CD4-positive, alpha-beta T cell treated with Interleukin-15 for 4 hours (primary cell): ENCODE data around the gene WDR73.
"Not testable (repeated sequence)": the region's sequence is repeated elsewhere in the genome, so short reads cannot be mapped to it uniquely, and the experiment has no call there.

ENCODE experiments used
- DNase-seq: peaks from one replicate; pipeline ENCODE4 v3.0.0-alpha.2; 2020; ENCODE audit warnings: low spot score

WDR73 gene

DNA sequence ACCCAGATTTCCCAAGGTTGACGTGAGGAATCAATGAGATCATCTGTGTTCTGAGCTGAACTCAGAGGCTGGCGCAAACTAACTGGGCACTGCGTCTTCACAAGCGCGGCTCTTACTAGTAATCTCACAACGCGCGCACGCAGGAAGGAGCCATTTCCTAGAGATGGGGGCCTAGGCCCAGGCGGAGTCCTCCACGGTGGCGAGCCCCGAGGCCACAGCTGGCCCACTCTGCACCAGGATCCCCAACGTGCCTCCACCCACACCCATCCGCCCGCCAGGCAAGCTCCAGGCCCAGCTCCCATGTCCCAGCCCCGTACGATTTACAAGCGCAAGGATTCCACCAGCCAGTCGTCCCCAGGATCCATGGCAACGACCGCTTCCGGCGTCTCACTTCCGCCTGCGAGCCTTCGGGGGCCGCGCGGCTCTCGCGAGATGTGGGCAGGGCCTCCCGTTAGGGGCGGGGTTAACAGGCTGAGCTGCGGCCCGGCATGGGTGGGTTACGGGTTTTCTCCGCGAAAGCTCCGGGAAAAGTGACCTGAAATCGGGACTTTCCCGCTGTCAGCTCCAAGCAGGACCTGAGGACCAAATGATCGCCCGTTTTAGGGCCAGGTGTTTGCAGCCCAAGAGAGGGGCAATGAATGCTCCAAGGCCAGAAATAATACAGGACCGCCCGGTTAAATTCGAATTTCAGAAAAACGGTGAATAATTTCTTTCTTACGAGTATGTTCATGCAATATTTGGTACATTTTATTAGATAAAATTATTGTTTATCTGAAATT, at the start of gene WDR73:
Gene WDR73, minus strand, starts transcription at position 374 of the 779 bp plus-strand sequence. Its CDS starts 9 bp downstream, at position 365.
- peak; percentile 96 for DNase-seq

DNA sequence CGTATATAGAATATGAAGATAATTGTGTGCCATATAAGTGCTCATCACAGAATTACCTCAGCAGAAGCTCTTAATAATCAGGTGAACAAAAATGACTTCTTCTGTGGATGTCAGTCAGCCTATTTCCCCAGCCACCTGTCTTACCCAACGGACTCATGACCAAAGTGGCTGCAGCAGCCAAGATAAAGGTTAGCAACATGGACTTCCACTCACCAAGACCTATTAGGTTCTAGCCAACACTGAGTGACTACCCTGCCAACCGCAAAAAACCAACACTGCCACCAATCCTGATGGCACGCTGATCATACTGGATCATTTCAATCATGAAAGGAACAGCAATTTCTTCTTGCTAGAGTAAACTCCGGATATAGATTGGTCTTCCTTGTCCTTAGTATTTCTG, 49.7 kb upstream of the WDR73 start:
- DNase-seq: no peak

DNA sequence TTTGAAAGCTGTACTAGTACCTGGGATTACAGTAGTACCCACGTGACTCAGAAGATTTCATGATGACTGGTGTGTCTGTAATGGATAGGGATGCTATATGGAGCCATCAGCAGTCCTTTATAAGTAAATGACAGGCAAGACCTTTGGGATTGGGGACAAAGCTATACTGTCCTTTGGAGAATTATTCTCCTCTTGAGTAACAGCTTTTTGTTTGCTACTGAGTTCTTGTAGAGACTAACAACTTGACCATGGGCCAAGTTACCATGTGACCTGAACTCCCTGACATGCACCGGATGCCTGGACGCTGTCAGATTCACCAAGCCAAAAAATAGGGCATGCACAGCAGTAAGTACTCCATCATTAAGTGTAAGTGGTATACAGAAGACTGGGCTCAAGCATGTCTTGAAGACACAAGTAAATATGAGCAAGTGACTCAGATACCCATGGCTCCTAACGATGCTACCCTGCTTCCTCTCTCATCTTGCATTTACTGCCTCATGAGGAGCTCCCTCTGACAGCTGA, 48.9 kb upstream of the WDR73 start:
- DNase-seq: no peak

DNA sequence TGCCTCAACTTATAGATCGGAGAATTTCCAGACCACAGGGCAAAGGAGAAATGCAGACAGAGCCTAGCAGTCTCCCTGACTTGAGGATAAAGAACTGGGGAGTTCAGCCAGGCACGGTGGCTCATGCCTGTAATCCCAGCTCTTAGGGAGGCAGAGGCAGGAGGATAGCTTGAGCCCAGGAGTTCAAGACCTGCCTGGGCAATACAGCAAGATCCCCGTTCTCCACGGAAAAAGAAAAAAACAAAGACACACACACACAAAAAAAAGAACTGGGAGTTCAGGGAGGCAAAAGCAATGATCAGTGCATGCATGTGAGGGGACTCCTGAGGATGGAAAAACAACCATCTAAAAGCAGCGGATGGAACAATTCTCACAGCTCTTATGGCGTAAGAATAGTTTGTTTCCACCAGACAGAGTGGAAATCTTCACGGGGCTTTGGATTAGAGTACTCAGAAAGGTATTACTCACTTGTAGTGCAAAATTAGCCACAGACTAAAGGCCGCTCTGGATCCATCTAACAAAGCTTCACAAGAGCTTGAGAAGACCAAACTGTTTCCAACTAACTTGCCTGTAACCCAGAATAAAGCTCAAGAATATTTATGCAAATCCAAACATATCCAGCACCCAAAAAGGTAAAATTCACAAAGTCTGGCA, 45.6 kb upstream of the WDR73 start:
- no peak for DNase-seq

DNA sequence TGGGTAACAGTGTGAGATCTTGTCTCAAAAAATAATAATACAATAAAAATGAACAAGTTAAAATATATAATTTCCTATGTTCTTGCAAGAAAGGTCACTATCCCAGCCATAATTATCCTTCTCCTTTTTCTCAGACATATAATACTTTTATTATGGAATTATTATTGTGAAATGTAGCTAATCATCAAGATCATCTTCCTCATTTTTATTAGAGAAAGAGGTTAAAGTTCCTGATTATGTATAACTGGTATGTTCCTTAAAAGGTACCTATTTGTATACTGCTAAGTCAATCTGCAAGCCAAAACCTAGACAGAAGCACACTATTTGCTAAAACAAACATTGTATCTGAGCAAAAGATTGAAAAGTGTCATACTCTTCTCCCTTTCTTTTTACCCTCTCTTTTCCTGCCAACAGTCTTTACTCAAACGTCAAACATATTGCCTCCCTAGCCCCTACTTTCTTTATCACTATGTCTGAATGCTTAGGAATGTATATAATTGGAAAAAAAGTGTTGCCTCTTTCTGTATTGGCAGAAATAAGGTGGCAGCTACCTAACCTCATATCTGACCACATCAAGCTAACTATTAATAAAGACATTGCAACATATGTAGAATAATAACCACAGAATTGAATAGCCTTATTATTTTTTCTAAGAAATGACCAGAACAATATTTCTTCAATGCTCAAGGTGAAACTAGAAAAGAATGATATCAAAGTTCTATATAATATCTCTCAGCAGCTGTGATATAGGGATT, 43.3 kb upstream of the WDR73 start:
- no peak for DNase-seq

DNA sequence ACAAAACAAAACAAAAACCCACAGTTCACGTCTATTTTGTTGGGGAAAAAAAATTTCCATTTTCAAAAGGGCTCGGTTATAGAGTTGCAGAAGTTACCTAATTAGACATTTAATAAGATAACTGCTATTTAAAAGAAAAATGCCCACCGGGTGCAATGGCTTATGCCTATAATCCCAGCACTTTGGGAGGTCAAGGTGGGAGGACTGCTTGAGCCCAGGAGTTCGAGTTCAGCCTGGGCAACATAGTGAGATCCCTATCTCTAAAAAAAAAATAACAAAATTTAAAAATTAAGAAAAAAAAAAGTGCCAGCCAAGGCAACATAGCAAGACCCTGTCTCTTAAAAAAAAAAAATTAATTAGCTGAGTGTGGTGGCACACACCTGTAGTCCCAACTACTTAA, 42.7 kb upstream of the WDR73 start:
- no peak for DNase-seq

DNA sequence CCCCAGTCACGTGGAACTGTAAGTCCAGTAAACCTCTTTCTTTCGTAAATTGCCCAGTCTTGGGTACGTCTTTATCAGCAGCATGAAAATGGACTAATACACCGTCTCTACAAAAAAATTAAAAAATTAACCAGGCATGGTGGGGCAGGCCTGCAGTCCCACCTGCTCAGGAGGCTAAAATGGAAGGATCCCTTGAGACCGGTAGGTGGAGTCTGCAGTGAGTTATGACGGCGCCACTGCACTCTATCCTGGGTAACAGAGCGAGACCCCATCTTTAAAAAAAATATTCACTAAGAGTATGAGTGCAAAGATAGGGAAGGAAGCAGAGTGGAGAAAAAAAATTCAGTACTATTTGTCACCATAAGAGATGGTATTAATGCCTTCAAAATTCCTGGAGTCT, 36.3 kb upstream of the WDR73 start:
- DNase-seq: no peak

DNA sequence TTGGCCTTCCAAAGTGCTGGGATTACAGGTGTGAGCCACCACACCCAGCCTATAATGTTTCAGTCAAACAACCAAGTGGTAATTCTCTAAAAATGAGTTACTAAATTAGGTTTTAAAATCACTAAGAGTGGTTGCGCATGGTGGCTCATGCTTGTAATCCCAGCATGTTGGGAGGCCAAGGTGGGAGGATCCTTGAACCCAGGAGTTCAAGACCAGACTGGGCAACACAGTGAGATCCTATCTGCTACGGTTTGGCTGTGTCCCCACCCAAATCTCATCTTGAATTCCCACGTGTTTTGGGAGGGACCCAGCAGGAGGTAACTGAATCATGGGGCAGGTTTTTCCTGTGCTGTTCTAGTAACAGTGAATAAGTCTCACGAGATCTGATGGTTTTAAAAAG, 35.8 kb upstream of the WDR73 start:
- no peak for DNase-seq

DNA sequence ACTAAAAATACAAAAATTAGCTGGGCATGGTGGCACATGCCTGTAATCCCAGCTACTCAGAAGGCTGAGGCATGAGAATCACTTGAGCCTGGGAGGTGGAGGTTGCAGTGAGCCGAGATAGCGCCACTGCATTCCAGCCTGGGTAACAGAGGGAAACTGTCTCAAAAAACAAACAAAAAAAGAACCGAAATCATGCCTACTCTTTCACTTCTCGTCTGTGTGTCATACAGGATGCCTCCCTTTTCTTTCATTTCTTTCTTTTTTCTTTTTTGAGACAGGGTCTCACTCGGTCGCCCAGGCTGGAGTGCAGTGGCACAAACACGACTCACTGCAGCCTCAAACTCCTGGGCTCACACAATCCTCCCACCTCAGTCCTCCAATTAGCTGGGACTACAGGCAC, 32.4 kb upstream of the WDR73 start:
- not testable (repeated sequence) for DNase-seq

DNA sequence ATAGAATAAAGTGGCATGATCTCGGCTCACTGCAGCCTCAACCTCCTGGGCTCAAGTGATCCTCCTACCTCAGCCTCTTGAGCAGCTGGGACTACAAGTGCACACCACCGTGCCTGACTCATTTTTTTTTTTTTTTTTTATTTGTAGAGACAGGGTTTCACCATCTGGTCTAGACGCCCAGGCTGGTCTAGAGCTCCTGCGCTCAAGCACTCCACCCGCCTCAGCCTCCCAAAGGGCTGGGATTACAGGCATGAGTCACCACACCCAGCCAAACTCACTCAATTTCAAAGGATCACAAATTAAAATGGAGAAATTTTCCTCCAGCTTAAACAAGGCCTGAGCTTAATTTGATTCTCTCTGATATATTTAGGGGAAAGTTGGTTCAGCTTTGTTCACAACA, 31.2 kb upstream of the WDR73 start:
- DNase-seq: no peak

DNA sequence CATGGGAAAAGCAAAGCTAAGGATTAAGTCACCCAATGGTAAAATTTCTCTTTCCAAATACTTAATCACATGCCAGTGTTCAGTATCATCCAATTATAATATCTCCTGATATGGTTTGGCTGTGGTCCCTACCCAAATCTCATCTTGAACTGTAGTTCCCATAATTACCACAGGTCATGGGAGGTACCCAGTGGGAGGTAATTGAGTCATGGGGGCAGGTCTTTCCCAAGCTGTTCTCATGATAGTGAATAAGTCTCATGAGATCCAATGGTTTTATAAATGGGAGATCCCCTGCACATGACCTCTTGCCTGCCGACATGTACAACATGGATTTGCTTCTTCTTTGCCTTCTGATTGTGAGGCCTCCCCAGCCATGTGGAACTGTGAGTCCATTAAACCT, 30.0 kb upstream of the WDR73 start:
- DNase-seq: no peak

DNA sequence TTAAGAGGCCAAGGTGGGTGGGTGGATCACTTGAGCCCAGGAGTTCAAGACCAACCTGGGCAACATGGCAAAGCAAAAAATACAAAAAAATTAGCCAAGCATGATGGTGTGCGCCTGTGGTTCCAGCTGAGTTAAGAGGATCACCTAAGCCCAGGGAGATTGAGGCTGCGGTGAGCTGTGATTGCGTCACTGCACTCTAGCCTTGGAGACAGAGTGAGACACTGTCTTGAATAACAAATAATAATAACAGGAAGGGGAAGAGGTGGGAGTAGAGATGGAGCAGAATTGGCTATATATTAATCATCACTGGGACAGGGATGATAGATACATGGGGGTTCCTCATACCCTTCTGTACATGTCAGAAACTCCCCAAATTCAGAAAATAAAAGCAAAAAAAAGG, 27.7 kb upstream of the WDR73 start:
- DNase-seq: peak; percentile 36

DNA sequence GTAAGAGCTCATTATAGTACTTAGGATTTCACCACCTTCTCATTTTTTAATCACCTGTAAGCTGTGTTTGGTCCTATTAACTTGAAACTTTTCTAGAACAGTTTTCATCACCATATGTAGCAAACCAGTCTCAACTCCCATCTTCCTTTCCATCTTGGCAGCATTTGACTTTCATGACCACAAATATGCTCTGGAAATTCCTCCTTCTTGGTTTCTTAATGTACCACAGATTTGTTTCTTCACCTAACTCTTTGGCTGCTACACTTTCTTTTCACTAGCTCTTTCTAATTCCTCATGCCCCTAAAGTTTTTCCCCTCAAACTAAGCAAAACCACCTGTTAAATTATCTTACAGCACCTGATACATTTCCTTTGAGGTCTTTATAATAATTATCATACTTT, 17.1 kb upstream of the WDR73 start:
- no peak for DNase-seq

DNA sequence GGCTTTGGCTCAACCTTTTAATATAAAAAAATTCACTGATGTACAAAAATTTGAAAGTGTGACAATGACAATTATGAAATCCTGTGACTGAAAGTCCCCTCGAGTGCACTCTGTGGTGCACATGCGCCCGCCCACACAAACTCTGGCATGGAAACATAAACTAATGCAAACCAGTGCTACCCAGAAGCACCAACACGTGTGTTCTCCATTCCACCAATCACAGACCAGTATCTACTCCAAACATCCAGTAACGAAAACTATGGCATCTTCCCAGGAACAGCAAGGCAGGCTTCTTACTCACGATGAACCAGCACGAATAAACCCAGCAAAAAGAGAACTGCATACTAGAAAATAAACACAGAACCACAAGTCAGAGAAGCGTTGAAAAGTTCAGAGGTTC, 15.6 kb upstream of the WDR73 start:
- no peak for DNase-seq

DNA sequence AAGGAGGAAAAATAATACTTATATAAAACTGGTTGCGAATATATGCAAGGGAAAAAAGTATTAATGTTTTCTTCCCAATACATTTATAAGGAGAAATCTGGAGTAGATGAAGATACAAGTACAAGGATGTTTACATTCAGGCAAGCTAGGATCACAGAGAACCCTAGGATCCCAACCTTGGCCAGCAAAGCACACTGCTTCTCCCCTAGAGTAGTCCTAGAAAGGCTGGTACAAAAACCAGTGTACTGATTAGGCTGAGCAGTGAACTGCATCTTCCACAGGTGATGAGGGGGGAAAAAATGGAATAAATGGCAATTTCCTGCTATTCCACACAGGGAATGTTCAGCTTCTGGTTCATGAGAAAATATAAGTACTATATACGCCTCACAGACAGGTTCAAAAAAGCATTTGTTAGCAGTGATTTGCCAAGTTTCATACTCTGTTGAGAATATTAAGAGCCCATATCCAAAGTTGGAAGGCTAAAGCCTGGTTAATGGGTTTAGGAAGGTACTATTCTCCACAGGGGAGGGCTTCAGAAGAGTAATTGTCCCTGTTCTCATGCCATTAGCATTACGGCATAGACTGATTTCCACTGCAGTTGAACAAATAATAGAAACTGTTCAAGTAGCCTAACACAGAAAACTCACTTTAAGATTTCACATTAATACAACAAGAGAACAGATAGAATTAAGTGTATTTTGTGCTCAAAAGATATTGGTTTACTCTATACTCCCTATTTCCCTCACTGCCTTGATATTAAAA, 14.3 kb upstream of the WDR73 start:
- DNase-seq: no peak

DNA sequence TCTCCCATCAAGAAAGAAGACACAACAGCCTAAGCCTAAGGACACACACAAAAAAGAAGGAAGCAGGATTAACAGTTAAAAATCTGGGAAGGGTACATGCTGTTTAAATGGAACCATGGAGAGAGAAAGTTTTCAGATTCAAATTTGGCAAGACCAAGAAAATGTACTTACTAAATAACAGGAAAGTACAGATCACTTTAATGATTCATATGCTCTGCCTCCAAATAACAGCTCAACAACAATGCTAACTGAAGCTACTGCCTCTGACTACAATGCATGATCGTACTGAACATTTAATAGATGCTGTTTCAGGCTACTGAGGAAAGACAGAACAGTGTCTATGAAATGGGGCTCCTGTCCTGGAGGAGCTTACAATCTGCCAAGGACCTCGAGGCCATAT, 12.3 kb upstream of the WDR73 start:
- no peak for DNase-seq

DNA sequence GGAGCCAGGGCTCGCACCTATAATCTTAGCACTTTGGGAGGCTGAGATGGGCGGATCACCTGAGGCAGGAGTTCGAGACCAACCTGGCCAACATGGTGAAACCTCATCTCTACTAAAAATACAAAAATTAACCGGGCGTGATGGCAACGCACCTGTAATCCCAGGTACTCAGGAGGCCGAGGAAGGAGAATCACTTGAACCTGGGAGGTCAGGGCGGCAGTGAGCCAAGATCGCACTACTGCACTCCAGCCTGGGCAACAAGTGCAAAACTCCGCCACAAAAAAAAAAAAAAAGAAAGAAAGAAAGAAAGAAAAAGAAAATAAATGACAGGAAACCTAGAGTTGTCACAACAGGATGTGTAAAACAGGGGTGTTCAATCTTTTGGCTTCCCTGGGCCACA, 6.9 kb upstream of the WDR73 start:
- no peak for DNase-seq

DNA sequence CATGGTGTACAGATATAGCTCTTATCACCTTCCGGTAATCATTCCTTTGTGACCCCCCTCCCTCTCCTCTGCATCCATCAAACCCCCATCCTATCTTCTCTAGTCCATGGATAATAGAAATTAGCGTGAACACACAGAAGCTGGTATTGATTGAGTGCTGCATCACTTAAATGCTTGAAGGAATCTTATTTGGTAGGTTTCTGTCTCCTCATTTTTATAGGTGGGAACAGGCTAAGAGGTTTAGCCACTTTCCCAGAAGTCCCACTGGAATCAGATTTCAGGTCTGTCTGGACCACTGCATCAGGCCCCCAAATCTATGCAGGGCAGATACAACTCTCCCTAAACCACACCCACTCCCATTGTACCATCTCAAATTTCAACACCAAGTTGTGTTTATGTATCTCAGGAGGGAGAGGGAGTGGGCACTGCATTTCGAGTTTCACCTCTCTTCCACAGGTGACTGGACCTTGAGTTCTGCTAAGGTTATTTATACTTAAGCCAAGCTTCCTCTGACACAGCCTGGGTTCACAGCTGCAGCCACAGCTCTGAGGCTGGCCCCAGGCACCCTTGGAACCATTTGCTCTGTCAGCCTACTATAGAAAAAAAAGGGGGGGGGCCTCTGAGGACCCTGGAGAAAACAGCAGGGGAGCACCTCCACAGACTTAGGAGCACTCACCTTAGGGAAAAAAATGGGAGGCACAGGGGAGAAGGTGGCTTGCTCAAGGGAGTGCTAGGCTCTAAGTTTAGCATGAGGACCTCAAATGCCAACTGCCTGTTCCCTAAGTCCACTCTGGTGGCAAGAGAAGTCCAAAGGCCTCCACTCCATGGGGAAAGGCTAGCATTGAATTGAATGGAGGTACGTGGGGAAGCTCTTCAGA, 6.1 kb upstream of the WDR73 start:
- no peak for DNase-seq

DNA sequence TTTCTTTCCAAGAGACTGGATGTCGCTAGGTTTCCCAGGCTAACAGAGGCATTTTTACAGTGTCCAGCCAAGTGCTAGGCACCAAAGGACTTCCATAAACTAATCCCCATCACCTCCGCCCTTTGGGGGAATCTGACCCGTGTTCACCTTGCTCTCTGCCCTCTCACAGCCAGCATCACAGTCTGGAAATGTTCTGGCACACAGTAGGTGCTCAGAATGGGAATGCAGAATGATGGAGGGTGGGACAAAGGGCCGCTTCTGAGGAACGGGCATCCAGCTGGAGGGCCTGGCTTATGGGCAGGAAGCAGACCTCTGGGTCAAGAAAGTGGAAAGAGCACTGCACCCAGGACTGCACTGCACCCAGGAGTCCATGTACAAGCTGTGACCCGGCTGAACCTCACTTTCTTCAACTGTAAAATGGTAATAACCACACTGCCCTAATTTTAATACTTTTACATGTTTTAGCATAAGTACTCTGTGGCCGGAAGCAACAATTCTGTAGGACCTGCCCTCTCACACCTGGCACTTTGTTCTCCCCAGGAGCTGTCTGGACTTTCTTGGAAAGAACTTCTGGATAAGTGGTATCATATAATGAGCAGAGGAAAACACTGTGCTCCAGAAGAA, 4.8 kb upstream of the WDR73 start:
- DNase-seq: no peak

DNA sequence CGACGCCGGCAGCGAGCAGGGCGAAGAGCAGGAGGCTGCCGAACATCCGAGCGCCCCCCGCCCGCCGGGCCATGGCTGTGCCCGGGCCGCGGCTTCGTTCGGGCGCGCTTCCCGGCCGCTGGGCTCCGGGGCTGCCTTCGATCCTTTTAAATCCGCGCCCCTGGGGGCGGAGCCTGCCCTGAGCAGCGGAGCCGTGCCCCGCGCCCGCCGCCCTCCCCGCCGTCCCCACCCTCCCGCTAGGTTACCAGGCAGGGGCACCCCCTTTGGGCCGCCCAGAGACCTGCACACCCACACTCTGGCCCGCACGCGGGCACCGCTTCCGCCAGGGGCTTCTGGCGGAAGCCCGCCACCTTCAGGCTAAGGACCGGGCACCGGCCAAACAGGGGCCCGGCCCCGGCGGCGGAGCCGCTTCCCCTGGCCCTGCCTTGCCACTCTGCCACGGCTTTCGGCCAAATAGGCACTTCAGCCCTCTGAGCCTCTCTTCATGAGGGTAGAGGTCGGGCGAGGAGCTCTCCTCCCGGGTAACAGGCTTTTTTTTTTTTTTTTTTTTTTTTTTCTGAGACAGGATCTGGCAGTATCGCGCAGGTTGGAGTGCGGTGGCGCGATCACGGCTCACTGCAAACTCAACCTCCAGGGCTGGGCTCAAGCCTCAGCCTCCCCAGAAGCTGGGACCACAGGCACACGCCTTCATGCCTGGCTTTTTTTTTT, 4.2 kb upstream of the WDR73 start, which contains the start of gene NMB:
Gene NMB, minus strand, starts transcription at position 120 of the 708 bp plus-strand sequence. Its CDS starts 47 bp downstream, at position 73.
- peak; percentile 84 for DNase-seq
